Thymus (tissue), 11 donors: ENCODE results near the gene PLEKHA6. TPM values are rescaled to one million over a fixed set of nuclear protein-coding genes. Genes with fewer than 3 reads are reported as not detected.
A peak's percentile ranks its signal among the peaks of the same experiment; 100 is the strongest.

Experiments
- DNase-seq, 9 donors: peaks; one replicate each; pipeline ENCODE4 v3.0.0-alpha.2; 2013; ENCODE audit warnings: low spot score in 9 of 9, low read depth in 6 of 9, missing footprints in 1 of 9
- H3K27ac ChIP-seq, 2 donors: one replicate each; pipeline ENCODE4 v1.5.1; 2013; ENCODE audit warnings: control low read depth in 1 of 2, low read depth in 1 of 2, low read length in 1 of 2, mild to moderate bottlenecking in 1 of 2, moderate library complexity in 1 of 2
- H3K27me3 ChIP-seq, 2 donors: one replicate each; pipeline ENCODE4 v1.5.1; 2013; ENCODE audit warnings: low read length in 1 of 2; ENCODE audit not compliant: control insufficient read depth in 2 of 2, insufficient read depth in 1 of 2
- H3K36me3 ChIP-seq, 2 donors: one replicate each; pipeline ENCODE4 v1.5.1; 2013; ENCODE audit warnings: low read length in 1 of 2, mild to moderate bottlenecking in 1 of 2, moderate library complexity in 1 of 2; ENCODE audit not compliant: control insufficient read depth in 2 of 2, insufficient read depth in 2 of 2
- H3K4me1 ChIP-seq, 2 donors: one replicate each; pipeline ENCODE4 v1.5.1; 2013; ENCODE audit warnings: low read length in 2 of 2; ENCODE audit not compliant: control insufficient read depth in 2 of 2, insufficient read depth in 2 of 2
- H3K4me3 ChIP-seq, 2 donors: one replicate each; pipeline ENCODE4 v1.5.1; 2013; ENCODE audit warnings: low read length in 2 of 2, control low read depth in 1 of 2, mild to moderate bottlenecking in 1 of 2
- H3K9me3 ChIP-seq, 2 donors: one replicate each; pipeline ENCODE4 v1.5.1; 2013; ENCODE audit warnings: low read length in 1 of 2, mild to moderate bottlenecking in 1 of 2; ENCODE audit not compliant: control insufficient read depth in 2 of 2, insufficient read depth in 1 of 2
- WGBS: extraction: QIAGEN DNeasy Blood & Tissue Kit; methylation state at CpG from one replicate; pipeline ENCODE4 v1.1.7; 2013; 5-methylcytosine and 5-hydroxymethylcytosine counted together
- polyA plus RNA-seq: library from polyadenylated mRNA; stranded (reverse); fragments of 200-250 nt; gene quantifications from one replicate; pipeline ENCODE4 v1.2.3, GENCODE V29; 2013
- total RNA-seq: library from RNA; stranded (reverse); fragments of 120-200 nt; gene quantifications from one replicate; pipeline ENCODE4 v1.2.4, GENCODE V29; 2013
- donor health status: healthy.

Gene PLEKHA6
- total and polyA plus RNA-seq, 2 donors: 0.47 to 1.4 TPM

DNA sequence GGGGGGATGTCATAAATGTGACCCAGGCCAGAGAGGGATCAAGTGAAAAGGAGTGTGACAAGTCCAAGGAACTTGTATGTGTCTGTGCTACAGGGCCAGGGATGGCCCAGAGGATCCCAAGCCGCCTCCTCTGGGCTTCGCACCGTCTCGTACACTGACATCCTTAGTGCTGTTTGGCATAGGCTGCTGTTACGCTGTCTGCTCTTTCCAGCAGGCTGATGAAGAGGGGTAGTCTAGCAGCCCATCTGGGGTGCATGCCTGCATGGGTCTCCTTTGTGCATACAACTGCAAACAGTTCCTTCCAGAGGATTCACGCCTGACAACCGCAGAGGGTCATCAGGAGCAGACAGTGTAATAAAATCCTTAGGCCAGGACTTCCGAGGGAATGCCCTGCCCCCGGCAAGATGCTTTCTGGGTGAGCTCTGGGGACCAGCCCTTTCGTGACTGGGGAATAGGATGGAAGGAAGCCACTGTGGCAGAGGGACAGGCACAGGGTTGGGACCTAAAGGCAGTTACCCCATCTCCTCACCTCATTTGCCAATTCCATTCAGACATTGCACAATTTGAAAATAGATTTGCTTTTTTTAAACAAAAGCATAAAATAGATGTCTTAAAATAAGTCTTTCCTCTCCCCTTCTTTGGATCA lies 139.6 kb downstream of the PLEKHA6 start:
- Histone ChIP-seq H3K27me3 (no peaks in the 10 kb centered on the region), H3K4me3 (no peak overlapping the region), H3K27ac (no peak overlapping the region), H3K36me3 (no peaks in the 10 kb centered on the region), H3K9me3 (no peaks in the 10 kb centered on the region), H3K4me1 (peaks cover 0 to 9% of the 10 kb centered on the region in 2 donors)
- no peak for DNase-seq
- 95% methylated on average over 10 of the region's 10 CpGs for whole genome bisulfite sequencing

DNA sequence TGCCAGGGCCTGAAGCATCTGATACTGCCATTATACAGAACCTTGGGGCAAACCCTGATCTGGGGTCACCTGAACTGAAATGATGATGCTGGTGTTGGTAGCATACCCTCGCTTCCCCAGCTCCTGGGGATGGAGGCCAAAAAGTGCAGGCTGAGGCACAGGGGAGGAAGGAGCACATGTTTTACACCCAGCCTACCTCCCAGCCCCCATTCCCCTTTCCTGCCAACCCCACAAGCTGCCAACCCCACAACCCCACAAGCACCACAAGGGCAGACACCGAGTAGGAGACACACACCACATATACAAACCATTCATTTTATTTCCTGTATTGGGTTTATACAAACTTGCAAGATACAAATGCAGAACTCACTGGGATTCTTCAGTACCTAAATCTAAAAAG lies 141.2 kb downstream of the PLEKHA6 start:
- peak in 2 of 9 donors; percentile 22 to 44 for DNase-seq
- H3K36me3 ChIP-seq: no peaks in the 10 kb centered on the region
- peaks cover 3 to 17% of the 10 kb centered on the region in 2 donors for H3K4me1 ChIP-seq
- H3K27me3 ChIP-seq: peaks cover 0 to 9% of the 10 kb centered on the region in 2 donors
- 36% methylated on average over 2 of the region's 2 CpGs for WGBS
- no peak overlapping the region for H3K27ac ChIP-seq
- H3K4me3 ChIP-seq: no peak overlapping the region
- H3K9me3 ChIP-seq: peaks cover 0 to 6% of the 10 kb centered on the region in 2 donors

DNA sequence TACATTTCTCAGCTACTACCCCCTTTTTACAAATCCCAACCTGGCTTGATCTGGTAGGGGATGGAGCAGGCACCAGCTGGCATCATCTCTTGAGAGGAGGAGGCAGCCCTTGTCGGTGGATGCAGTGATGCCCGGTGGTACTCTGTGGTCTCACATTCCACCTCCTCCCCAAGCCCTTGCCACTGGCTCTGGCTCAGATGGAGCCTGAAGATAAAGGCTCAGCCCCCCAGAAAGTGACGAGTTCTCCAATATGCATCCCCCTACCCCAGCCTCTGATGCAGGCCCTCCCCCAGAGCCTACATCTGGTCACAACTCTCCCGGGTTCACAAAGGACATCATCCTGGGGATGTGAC lies 142.1 kb downstream of the PLEKHA6 start:
- Histone ChIP-seq H3K27me3 (peaks cover 0 to 10% of the 10 kb centered on the region in 2 donors), H3K4me3 (no peak overlapping the region), H3K27ac (no peak overlapping the region), H3K36me3 (no peaks in the 10 kb centered on the region), H3K4me1 (peaks cover 3 to 20% of the 10 kb centered on the region in 2 donors), H3K9me3 (peaks cover 0 to 6% of the 10 kb centered on the region in 2 donors)
- 92% methylated on average over 4 of the region's 4 CpGs for WGBS
- no peak for DNase-seq

DNA sequence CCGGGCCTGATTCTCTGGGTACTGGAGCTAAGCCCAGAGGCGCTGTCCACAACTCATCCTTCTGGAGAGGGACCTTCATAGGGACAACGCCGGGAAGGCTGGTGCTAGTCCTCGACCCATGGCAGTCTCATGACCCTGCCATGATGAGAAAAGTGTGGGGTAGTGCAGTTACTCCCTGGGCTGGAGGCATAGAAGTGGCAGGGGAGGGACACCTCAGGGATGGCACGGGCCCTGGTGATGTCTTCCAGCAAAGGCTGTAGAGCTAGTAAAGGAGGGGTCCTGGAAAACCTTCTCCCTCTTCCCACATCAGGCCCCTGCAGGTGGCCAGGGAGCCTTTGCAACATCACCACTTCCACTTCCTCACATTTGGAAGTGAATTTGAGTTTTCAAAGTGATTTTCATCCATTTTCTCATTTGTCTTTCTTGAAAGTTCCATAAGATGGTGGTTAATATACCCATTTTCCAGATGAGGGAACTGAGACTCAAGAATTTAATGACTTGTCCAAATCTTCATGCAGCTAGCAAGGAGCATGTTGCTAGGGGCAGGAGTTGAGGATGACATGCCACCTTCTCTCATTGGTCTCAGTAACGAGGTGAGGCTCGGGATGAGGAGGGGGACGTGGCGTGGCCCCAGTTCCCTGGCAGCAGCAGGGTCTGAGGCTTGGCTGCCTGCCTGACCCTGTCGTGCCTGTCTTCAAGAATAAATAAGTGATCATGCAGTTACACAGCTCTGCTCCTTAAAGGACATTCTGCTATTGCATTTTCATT lies 142.7 kb downstream of the PLEKHA6 start:
- 94% methylated on average over 11 of the region's 11 CpGs for WGBS
- H3K36me3 ChIP-seq: no peaks in the 10 kb centered on the region
- DNase-seq: no peak

DNA sequence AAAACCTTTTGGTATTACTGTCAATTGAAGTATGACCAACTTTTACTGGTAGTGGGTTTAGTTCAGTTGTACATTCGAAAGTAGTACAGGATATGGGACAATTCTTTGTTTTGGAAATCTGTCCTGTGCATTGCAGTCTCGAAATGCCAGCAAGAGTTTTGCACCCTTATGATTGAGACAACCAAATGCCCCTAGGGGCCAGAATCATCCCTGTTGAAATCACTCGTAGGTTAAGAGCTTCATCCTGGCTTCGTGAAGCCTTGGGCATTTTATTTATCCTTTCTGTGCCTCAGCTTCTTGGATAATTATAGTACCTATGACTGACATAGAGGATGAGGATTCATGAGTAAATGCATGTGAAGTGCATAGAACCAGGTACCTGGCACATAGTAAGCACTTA lies 143.5 kb downstream of the PLEKHA6 start:
- no peaks in the 10 kb centered on the region for H3K36me3 ChIP-seq
- DNase-seq: no peak
- no peak overlapping the region for H3K27ac ChIP-seq
- H3K27me3 ChIP-seq: peaks cover 0 to 10% of the 10 kb centered on the region in 2 donors
- peaks cover 0 to 6% of the 10 kb centered on the region in 2 donors for H3K9me3 ChIP-seq
- peaks cover 3 to 20% of the 10 kb centered on the region in 2 donors for H3K4me1 ChIP-seq
- H3K4me3 ChIP-seq: no peak overlapping the region
- WGBS: 95% methylated on average over 4 of the region's 4 CpGs

More for the DNA sequence above, 142.7 kb downstream of the PLEKHA6 start:
- H3K27me3 ChIP-seq: peaks cover 0 to 10% of the 10 kb centered on the region in 2 donors
- H3K4me1 ChIP-seq: peaks cover 3 to 20% of the 10 kb centered on the region in 2 donors
- H3K9me3 ChIP-seq: peaks cover 0 to 6% of the 10 kb centered on the region in 2 donors
- H3K27ac ChIP-seq: no peak overlapping the region
- no peak overlapping the region for H3K4me3 ChIP-seq

DNA sequence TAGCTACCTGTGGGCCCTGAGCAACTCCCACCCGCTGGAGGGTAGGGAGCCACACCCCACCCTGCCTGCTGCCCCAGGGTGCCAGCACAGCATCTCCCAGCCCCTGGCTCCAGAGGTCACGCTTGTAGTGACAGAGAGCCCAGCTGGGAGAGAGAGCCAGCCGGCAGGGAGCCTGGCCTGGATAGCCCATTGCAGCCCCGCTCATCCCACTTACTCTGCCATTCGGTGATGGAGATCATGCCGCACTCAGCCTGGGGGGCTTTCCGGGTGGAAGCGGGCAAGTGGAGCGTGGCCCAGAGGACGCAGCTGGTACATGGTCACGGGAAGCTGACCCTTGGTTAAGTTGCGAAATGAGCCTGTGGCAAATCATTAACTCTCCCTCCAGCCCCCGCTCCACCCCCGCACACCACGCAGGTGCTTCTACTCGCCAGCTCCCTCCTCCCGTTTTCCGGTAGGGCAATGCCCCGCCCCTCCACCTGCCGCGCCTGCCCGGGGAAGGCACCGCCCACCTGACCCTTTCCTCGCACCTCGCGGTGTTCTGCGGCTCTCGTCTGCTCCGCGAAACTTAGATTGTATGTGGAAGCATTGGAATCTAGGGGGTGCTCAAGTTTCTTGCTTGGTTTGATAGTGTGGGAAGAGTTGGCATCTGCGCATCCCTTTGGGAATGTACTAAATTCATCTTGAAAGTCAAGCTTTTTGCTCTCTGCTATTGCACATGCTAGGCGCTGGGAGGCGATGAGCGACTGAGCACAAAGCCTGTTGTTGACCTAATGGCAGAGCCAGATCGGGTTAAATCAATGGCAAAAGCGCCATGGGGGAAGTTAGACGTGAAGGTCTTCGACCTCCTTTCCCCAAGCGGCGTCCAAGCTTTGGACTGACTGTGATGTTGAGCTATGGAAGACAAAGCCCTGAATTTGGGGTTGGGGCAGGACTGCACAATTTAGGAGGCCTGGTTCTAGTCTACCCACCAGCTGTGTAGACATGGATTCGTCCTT lies 145.8 kb downstream of the PLEKHA6 start, which contains the start of gene GOLT1A:
Gene GOLT1A, minus strand, starts transcription at position 321 of the 995 bp plus-strand sequence. Its CDS starts 82 bp downstream, at position 239.
- Histone ChIP-seq H3K27ac (no peak within 1 kb of the TSS), H3K4me1 (peaks cover 3 to 16% of the 10 kb centered on the region in 2 donors), H3K36me3 (no peaks in the 10 kb centered on the region), H3K4me3 (no peak within 1 kb of the TSS), H3K27me3 (peaks cover 0 to 10% of the 10 kb centered on the region in 2 donors), H3K9me3 (peaks cover 0 to 6% of the 10 kb centered on the region in 2 donors)
- peak in 4 of 9 donors; percentile 30 to 76 (median 45) for DNase-seq
- 23% methylated on average over 41 of the region's 41 CpGs for WGBS

DNA sequence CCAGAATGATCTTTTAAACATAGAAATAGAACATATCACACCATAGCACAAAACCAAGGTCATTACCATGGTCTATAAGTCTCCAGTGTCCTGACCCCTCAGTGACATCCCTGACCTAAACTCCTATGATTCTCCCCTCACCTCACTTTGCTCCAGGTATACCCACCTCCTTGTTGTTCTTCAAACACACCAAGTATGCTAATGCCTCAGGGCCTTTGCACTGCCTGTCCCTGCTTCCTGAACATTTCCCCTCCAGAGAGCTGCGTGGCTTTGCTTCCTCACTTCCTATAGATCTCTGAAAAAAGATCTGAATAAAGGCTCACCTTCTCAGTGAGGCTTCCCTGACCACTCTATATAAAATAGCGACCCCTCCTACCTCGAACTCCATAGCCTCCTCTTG lies 147.0 kb downstream of the PLEKHA6 start:
- no peak for DNase-seq
- H3K4me1 ChIP-seq: peaks cover 3 to 11% of the 10 kb centered on the region in 2 donors
- peaks cover 0 to 6% of the 10 kb centered on the region in 2 donors for H3K9me3 ChIP-seq
- 96% methylated on average over 3 of the region's 3 CpGs for WGBS
- no peaks in the 10 kb centered on the region for H3K36me3 ChIP-seq
- peaks cover 0 to 10% of the 10 kb centered on the region in 2 donors for H3K27me3 ChIP-seq
- H3K4me3 ChIP-seq: no peak overlapping the region
- H3K27ac ChIP-seq: no peak overlapping the region

DNA sequence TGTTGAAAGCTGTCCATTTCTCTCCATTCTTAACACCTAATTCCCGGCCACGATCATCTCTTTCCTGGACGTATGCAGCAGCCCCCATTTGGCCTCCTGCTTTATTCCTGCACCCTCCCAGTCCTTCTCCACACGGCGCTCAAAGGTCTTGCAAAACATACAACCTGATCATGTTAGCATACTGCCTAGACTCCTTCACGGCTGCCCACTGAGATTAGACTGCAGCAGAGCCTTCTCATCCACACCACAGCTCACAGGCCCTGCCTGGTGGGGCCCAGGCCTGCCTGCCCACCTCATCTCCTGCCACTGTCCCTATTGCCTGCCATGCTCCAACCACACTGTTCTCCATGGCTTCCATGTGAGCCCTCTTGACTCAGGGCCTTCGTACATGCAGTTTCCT lies 148.7 kb downstream of the PLEKHA6 start:
- H3K27me3 ChIP-seq: peaks cover 0 to 17% of the 10 kb centered on the region in 2 donors

More for the DNA sequence above, 148.7 kb downstream of the PLEKHA6 start:
- Histone ChIP-seq H3K27ac (no peak overlapping the region), H3K4me1 (peaks cover 3 to 15% of the 10 kb centered on the region in 2 donors), H3K4me3 (no peak overlapping the region), H3K36me3 (no peaks in the 10 kb centered on the region), H3K9me3 (peaks cover 0 to 6% of the 10 kb centered on the region in 2 donors)
- no peak for DNase-seq
- 94% methylated on average over 7 of the region's 7 CpGs for WGBS
